HEK293 (cell line): ENCODE measurements around the gene APOL2.
"Not testable (repeated sequence)": the region's sequence is repeated elsewhere in the genome, so short reads cannot be mapped to it uniquely, and the experiment has no call there.

ENCODE experiments used
- CTCF ChIA-PET: fragments of 350-600 bp; formaldehyde crosslinking; extraction: SDS; loops from one replicate; lab custom pipeline; 2021; ENCODE audit warnings: antibody characterized with exemption; lab: Yijun Ruan, JAX
- POLR2A ChIA-PET: fragments of 300-600 bp; formaldehyde crosslinking; extraction: SDS; loops from one replicate; lab custom pipeline; 2020; ENCODE audit warnings: antibody characterized with exemption, inconsistent platforms; lab: Yijun Ruan, JAX
- H3K27ac ChIP-seq: fragments of 200-500 bp; sonication (Bioruptor generic); 2 replicates; pipeline ENCODE4 v1.5.1; 2014; ENCODE audit warnings: low read depth, low read length, control low read depth, inconsistent platforms; ENCODE audit errors: extremely low read depth
- H3K36me3 ChIP-seq, 2 experiments: fragments of 200-500 bp in 1 of 2; sonication (Bioruptor generic) in 1 of 2; 1 replicate in 1 of 2; 2 replicates in 1 of 2; pipeline ENCODE4 v1.5.1; 2014 to 2017; ENCODE audit warnings: inconsistent platforms in 2 of 2, low read length in 2 of 2; ENCODE audit not compliant: control insufficient read depth in 2 of 2, insufficient read depth in 1 of 2
- H3K4me1 ChIP-seq: fragments of 200-500 bp; sonication (Bioruptor generic); 2 replicates; pipeline ENCODE4 v1.5.1; 2014; ENCODE audit warnings: mild to moderate bottlenecking, low read length, inconsistent platforms; ENCODE audit not compliant: control insufficient read depth, insufficient read depth
- H3K4me3 ChIP-seq: 2 replicates; pipeline ENCODE4 v1.5.1; 2011; ENCODE audit warnings: low read depth, mild to moderate bottlenecking, control low read depth, low read length, moderate library complexity
- H3K9me3 ChIP-seq: fragments of 200-500 bp; sonication (Bioruptor generic); 2 replicates; pipeline ENCODE4 v1.5.1; 2014; ENCODE audit warnings: low read depth, low read length, inconsistent platforms; ENCODE audit not compliant: control insufficient read depth, insufficient read depth
- ATF2 ChIP-seq: fragments of 450-650 bp; formaldehyde crosslinking; IDR thresholded peaks from 2 replicates; pipeline ENCODE4 v1.5.1; 2016; ENCODE audit warnings: missing biosample characterization, missing genetic modification characterization, low read depth
- CTCF ChIP-seq: fragments of 450-650 bp; formaldehyde crosslinking; IDR thresholded peaks from 2 replicates; pipeline ENCODE4 v1.5.1; 2016; ENCODE audit warnings: missing biosample characterization, missing genetic modification characterization
- KLF1 ChIP-seq: fragments of 450-650 bp; formaldehyde crosslinking; IDR thresholded peaks from 2 replicates; pipeline ENCODE4 v1.5.1; 2016; ENCODE audit warnings: missing biosample characterization, missing genetic modification characterization
- KLF10 ChIP-seq: fragments of 450-650 bp; IDR thresholded peaks from 2 replicates; pipeline ENCODE4 v1.5.1; 2018; ENCODE audit warnings: missing biosample characterization, mild to moderate bottlenecking, missing genetic modification characterization
- OSR2 ChIP-seq: fragments of 450-650 bp; formaldehyde crosslinking; IDR thresholded peaks from 2 replicates; pipeline ENCODE4 v1.5.1; 2016; ENCODE audit warnings: missing biosample characterization, missing genetic modification characterization
- PRDM1 ChIP-seq: fragments of 450-650 bp; formaldehyde crosslinking; IDR thresholded peaks from 2 replicates; pipeline ENCODE4; 2016; ENCODE audit warnings: missing biosample characterization, missing genetic modification characterization
- SCRT1 ChIP-seq: fragments of 450-650 bp; formaldehyde crosslinking; IDR thresholded peaks from 2 replicates; pipeline ENCODE4 v1.5.1; 2016; ENCODE audit warnings: missing biosample characterization, missing genetic modification characterization, borderline replicate concordance
- ZBTB20 ChIP-seq: fragments of 450-650 bp; formaldehyde crosslinking; IDR thresholded peaks from 2 replicates; pipeline ENCODE4 v1.5.1; 2016; ENCODE audit warnings: missing biosample characterization, missing genetic modification characterization
- ZBTB49 ChIP-seq: fragments of 450-650 bp; formaldehyde crosslinking; IDR thresholded peaks from 2 replicates; pipeline ENCODE4 v1.5.1; 2016; ENCODE audit warnings: missing biosample characterization, missing genetic modification characterization, low read depth
- ZFHX2 ChIP-seq: fragments of 450-650 bp; formaldehyde crosslinking; conservative IDR thresholded peaks from 2 replicates; pipeline ENCODE4 v1.5.1; 2016; ENCODE audit warnings: missing biosample characterization, missing genetic modification characterization
- ZNF211 ChIP-seq: fragments of 450-650 bp; formaldehyde crosslinking; IDR thresholded peaks from 2 replicates; pipeline ENCODE4 v1.5.1; 2016; ENCODE audit warnings: low read depth, missing biosample characterization, missing genetic modification characterization
- ZNF48 ChIP-seq: fragments of 450-650 bp; formaldehyde crosslinking; IDR thresholded peaks from 2 replicates; pipeline ENCODE4 v1.5.1; 2016; ENCODE audit warnings: missing biosample characterization, missing genetic modification characterization
- ZNF488 ChIP-seq: fragments of 450-650 bp; formaldehyde crosslinking; IDR thresholded peaks from 2 replicates; pipeline ENCODE4 v1.5.1; 2016; ENCODE audit warnings: missing biosample characterization, missing genetic modification characterization
- ZNF555 ChIP-seq: fragments of 450-650 bp; formaldehyde crosslinking; conservative IDR thresholded peaks from 2 replicates; pipeline ENCODE4 v1.5.1; 2017; ENCODE audit warnings: missing biosample characterization, mild to moderate bottlenecking, missing genetic modification characterization, inconsistent platforms
- ZNF580 ChIP-seq: fragments of 450-650 bp; formaldehyde crosslinking; IDR thresholded peaks from 2 replicates; pipeline ENCODE4 v1.5.1; 2016; ENCODE audit warnings: missing biosample characterization, missing genetic modification characterization
- ZNF664 ChIP-seq: fragments of 450-650 bp; formaldehyde crosslinking; IDR thresholded peaks from 2 replicates; pipeline ENCODE4 v1.5.1; 2016; ENCODE audit warnings: missing biosample characterization, missing genetic modification characterization
- ZNF792 ChIP-seq: fragments of 450-650 bp; formaldehyde crosslinking; IDR thresholded peaks from 2 replicates; pipeline ENCODE4 v1.5.1; 2016; ENCODE audit warnings: missing biosample characterization, missing genetic modification characterization
- ZSCAN18 ChIP-seq: fragments of 450-650 bp; formaldehyde crosslinking; IDR thresholded peaks from 2 replicates; pipeline ENCODE4 v1.5.1; 2016; ENCODE audit warnings: missing biosample characterization, missing genetic modification characterization

The APOL2 gene

GRCh38 chr22:36263216-36263673 is 23.9 kb upstream of the APOL2 start:
- H3K4me1 ChIP-seq, H3K9me3 ChIP-seq, POLR2A ChIA-PET, H3K4me3 ChIP-seq, H3K36me3 ChIP-seq, H3K27ac ChIP-seq: not testable (repeated sequence)
- CTCF ChIA-PET, result interaction anchor here (1.2 to 2.5 kb wide), 2 partner anchors 22 to 25 kb away, joined by 3 to 11 read pairs; partner anchors contain the start of gene APOL2

GRCh38 chr22:36262307-36262706 is 23.0 kb upstream of the APOL2 start:
- H3K36me3 ChIP-seq, POLR2A ChIA-PET, H3K4me3 ChIP-seq, H3K9me3 ChIP-seq, H3K27ac ChIP-seq, H3K4me1 ChIP-seq: not testable (repeated sequence)
- CTCF ChIA-PET, result interaction anchor here (0.9 kb wide), 1 partner anchor 26 kb away, joined by 3 read pairs; no protein-coding TSS in a partner anchor

- CTCF ChIA-PET, result interaction anchor here (0.6 to 1.2 kb wide), 6 partner anchors 9 to 197 kb away, joined by 3 to 5 read pairs (median 3); partner anchors contain the start of gene APOL1
- POLR2A ChIA-PET, H3K36me3 ChIP-seq: not testable (repeated sequence)
- TF ChIP-seq CTCF, result 0 out of 2 replicates have a peak, but pooled peaks have one; percentile 20
- TF ChIP-seq, all 188 proteins: peak for 1; not testable (repeated sequence) for 187
- H3K9me3 ChIP-seq, H3K27ac ChIP-seq, H3K4me1 ChIP-seq, H3K4me3 ChIP-seq: not testable (repeated sequence)
Measured at GRCh38 chr22:36261675-36262074, 22.3 kb upstream of the APOL2 start.

- no peak overlapping the region for H3K27ac ChIP-seq
- no peaks in the 10 kb centered on the region for H3K9me3 ChIP-seq
- no peaks in the 10 kb centered on the region for H3K36me3 ChIP-seq
- H3K4me3 ChIP-seq, result no peak overlapping the region
- ChIA-PET CTCF (interaction anchor here (0.6 to 1.4 kb wide), 7 partner anchors 10 to 424 kb away, joined by 3 to 5 read pairs (median 3); no protein-coding TSS in a partner anchor), POLR2A (no interaction called here)
- H3K4me1 ChIP-seq, result no peaks in the 10 kb centered on the region
- no peak for TF ChIP-seq KLF10 (tag by site-specific recombination)
- TF ChIP-seq PRDM1 (tag by site-specific recombination), result no peak
- TF ChIP-seq ZNF580, result no peak
- TF ChIP-seq KLF1 (tag by site-specific recombination), result no peak
- TF ChIP-seq OSR2, result no peak
- no peak for TF ChIP-seq ZSCAN18 (tag by site-specific recombination)
- no peak for TF ChIP-seq ZNF211 (tag by site-specific recombination)
- no peak for TF ChIP-seq ZBTB20 (tag by site-specific recombination)
- TF ChIP-seq ZNF488 (tag by site-specific recombination), result no peak
- no peak for TF ChIP-seq ZNF664 (tag by site-specific recombination)
- no peak for TF ChIP-seq ZBTB49
- no peak for TF ChIP-seq ATF2 (tag by site-specific recombination)
- TF ChIP-seq ZNF48 (tag by site-specific recombination), result no peak
- TF ChIP-seq SCRT1 (tag by site-specific recombination), result no peak
- TF ChIP-seq ZNF555 (tag by site-specific recombination), result no peak
- no peak for TF ChIP-seq ZNF792 (tag by site-specific recombination)
- no peak for TF ChIP-seq ZFHX2 (tag by site-specific recombination)
Measured at GRCh38 chr22:36259615-36260300, 20.4 kb upstream of the APOL2 start.
